ENCODE results near the gene RIGI.
"Not testable (repeated sequence)": the region's sequence is repeated elsewhere in the genome, so short reads cannot be mapped to it uniquely, and the experiment has no call there.

Gene RIGI

GRCh38 chr9:32526707-32527048, 682 bp upstream of the RIGI start:
- no peak for DNase-seq (ENCODE audit: low spot score)

DNA sequence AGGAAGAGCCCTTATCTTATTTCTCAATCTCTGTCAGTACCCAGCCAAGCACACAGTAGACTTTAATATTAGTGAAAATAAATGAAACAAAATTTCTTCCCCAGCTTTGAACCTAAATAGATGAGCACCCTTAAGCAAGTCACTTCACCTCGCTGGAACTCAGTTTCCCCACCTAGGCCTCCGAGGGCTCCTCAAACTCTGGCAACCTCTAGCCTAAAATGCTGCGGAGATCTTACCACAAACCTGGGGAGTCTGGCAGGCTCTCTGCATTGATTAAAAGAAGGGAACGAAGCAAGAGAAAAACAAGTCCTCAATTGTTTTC, 326 bp downstream of the RIGI start:
- no peak for DNase-seq (ENCODE audit: low spot score)

GRCh38 chr9:32524892-32525708, 896 bp downstream of the RIGI start:
- no peak for DNase-seq (ENCODE audit: low spot score)

DNA sequence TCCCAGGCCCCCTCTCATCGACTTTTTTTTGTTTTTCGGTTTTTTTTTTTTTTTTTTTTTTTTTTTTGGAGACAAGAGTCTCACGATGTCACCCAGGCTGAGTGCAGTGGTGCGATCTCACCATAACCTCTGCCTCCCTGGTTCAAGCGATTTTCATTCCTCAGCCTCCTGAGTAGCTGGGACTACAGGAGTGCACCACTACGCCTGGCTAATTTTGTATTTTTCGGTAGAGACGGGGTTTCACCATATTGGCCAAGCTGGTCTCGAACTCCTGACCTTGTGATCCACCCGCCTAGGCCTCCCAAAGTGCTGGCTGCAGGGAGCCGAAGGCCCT, 1.5 kb downstream of the RIGI start:
- DNase-seq (ENCODE audit: low spot score), result not testable (repeated sequence)

DNA sequence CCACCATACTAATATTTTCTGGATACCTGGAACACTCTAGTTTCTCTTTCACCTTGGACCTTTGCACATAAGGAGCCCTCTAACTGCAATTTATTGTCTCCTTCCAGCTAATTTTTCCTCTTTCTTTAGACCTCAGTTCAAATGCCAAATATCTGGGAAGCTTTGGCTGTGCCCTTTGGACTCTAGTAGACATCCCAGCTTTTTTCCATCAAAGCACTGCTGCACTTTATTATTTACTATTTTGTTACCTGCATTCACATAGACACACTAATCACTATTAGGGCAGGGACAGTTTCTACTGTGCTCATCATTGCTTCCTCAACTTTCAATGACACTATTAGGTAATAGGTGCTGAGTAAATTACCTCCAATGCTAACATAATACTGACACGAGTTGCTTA, 2.1 kb downstream of the RIGI start:
- DNase-seq (ENCODE audit: low spot score), result no peak

GRCh38 chr9:32518276-32518675, 7.7 kb downstream of the RIGI start:
- no peak for DNase-seq (ENCODE audit: low spot score)

DNA sequence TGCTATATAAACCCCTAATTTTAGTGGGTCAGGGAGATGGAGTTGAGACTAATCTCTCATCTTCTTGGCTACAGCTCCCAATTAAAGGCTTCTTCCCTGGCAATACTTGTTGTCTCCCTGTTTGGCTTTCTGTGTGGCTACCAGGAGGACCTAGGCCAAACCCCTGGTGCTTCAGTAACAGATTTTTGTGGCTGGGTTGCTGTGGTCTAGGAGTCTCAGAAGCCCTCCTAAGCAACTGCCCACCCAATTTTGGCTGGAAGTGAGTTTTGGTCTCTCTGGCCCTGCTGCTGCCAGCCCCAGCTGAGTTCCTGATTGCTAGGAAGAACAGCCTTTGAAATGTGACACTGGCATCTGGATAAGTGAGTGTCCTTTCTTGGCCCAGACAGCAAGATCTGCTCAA, 9.8 kb downstream of the RIGI start:
- no peak for DNase-seq (ENCODE audit: low spot score)

DNA sequence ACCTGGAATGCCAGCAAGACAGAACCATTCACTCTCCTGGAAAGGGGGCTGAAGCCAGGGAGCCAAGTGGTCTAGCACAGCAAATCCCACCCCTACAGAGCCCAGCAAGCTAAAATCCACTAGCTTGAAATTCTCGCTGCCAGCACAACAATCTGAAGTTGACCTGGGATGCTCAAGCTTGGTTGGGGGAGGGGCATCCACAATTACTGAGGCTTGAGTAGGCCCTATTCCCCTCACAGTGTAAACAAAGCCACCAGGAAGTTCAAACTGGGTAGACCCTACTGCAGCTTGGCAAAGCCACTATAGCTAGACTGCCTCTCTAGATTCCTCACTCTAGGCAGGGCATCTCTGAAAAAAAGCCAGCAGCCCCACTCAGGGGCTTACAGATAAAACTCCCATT, 17.3 kb downstream of the RIGI start:
- no peak for DNase-seq (ENCODE audit: low spot score)

GRCh38 chr9:32503008-32503407, 23.0 kb downstream of the RIGI start:
- no peak for DNase-seq (ENCODE audit: low spot score)

DNA sequence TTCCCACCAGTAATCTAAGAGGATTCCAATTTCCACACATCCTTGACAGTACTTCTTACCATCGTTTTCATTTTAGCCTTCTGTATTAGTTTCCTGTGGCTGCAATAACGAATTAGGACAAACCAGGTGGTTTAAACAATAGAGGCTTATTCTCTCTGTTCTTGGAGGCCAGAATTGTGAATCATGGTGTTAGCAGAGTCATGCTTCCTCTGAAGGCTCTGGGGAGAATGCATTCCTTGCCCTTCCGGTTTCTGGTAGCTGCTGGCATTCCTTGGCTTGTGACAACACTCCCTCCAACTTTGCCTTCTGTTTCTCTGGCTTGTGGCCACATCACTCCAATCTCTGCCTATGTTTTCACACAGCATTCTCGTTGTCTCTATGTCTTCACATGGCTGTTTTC, 23.5 kb downstream of the RIGI start:
- peak; percentile 28 for DNase-seq (ENCODE audit: low spot score)

GRCh38 chr9:32501868-32502267, 24.1 kb downstream of the RIGI start:
- no peak for DNase-seq (ENCODE audit: low spot score)

DNA sequence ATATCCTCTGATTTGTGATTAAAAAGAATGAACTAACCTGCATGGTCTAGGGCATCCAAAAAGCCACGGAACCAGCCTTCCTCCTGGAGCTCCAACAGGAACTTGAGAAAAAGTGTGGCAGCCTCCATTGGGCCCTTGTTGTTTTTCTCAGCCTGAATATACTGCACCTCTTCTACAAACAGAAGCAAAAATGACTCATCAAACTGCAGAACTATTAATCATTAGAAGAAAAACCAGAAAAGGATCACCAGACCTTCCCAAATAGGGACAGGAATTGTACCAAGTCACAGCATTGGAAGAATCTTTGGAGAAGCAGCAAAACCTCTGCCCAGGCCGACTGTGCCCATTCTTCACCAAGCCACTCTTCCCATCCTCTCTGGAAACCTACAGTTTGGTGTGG, 25.2 kb downstream of the RIGI start:
- peak; percentile 14 for DNase-seq (ENCODE audit: low spot score)

GRCh38 chr9:32497921-32498320, 28.1 kb downstream of the RIGI start:
- no peak for DNase-seq (ENCODE audit: low spot score)

DNA sequence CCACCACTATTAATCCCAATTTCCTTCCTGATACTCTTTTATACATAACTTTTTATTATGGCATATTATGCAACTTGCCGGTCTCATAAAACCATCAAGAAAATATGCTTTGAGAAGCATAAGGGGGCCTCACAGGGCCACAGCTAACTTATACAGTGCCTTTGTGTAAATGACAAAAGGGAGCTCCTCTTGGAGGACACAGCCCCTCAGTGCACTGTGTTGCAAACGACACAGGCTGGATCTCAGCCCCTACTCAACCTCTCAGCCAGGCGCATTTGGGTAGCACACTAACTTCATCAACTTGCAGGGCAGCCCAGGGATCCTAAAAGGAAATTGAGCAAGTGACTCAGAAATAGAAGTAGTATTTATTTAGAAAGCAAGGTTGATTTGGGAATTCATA, 35.4 kb downstream of the RIGI start:
- DNase-seq (ENCODE audit: low spot score), result no peak

GRCh38 chr9:32487981-32488380, 38.0 kb downstream of the RIGI start:
- DNase-seq (ENCODE audit: low spot score), result no peak

GRCh38 chr9:32486839-32487562, 39.0 kb downstream of the RIGI start:
- DNase-seq (ENCODE audit: low spot score), result no peak

DNA sequence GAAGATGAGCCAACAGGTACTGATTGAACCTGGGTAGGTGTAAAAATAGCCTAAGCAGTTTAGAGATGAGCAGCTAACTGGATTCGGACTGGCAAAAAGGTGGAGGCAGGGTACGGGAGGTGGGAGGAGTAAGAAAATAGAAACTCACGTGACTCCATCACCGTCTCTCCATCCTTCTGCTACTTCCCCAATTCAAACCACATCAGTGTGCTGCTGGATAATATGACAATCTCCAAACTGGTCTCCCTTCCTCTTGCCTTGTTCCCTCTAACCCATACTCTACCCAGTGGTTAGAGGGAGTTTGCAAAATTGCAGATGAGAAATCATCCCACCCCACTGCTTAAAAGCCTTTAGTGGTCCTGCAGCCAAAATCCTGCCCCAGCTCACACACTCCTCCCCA, 42.7 kb downstream of the RIGI start:
- DNase-seq (ENCODE audit: low spot score), result no peak
